Measurements from ENCODE around the gene PBLD.
"Not testable (repeated sequence)": the region's sequence is repeated elsewhere in the genome, so short reads cannot be mapped to it uniquely, and the experiment has no call there.

Gene PBLD

DNA sequence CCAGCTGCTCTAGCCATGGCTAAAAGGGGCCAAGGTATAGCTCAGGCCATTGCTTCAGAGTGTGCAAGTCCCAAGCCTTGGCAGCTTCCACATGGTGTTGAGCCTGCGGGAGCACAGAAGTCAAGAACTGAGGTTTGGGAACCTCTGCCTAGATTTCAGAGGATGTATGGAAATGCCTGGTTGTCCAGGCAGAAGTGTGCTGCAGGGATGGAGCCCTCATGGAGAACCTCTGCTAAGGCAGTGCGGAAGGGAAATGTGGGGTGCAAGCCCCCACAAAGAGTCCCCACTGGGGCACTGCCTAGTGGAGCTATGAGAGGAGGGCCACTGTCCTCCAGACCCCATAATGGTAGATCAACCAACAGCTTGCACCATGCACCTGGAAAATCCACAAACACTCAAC is 54.9 kb downstream of the PBLD start:
- not testable (repeated sequence) for DNase-seq

DNA sequence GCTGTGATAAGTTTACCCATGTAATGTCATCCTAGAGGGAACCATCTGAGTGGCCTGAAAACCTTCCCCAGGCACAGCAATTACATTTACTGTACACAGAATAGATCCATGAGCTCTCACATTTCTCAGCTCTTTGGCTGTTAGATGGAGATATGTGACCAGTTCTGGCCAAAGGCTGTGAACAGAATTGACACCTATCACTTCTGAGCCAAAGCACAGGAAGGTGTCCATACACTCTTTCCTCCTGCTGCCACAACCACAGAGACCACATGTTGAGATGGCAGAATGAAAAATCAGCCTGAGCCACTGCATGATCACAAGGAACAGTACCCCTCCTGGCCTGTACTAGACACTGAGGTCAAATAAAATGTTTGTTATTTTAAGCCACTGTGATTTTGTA is 56.5 kb downstream of the PBLD start:
- no peak for DNase-seq

DNA sequence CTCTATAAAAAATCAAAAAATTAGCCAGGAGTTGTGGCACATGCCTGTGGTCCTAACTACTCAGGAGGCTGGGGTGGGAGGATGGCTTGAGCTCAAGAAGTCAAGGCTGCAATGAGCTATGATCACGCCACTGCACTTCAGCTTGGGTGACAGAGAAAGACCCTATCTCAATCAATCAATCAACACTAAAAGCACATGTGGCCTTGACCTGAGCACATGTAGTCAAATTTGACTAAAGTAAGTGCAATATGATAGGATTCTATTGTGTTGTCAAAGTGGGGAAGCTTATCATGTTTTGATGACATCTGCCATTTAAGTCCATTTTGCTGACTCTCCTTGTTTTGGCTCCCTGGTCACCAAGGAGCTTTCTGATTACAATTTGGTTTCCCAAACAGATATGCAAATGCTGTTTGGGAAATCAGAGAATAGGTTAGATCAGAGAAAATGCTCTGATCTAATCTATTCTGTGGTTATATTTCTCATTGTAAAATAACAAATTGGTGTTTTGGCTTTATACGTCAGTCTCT is 57.1 kb downstream of the PBLD start:
- no peak for DNase-seq

DNA sequence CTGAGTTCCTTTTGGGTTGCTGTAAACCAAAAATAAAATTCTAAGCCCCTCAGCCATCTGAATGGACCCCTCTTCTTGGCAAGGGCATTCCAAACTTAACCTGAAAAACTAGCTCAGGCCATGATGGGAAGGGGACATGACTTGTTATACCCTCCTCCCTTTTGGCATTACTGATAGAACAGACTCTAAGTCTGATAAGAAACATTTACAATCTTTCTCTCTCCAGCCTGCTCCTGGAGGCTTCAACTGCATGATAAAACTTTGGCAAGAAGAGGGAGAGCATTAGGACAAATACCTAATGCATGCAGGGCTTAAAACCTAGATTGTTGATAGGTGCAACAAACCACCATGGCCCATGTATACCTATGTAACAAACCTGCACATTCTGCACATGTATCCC is 59.9 kb downstream of the PBLD start:
- no peak for DNase-seq

DNA sequence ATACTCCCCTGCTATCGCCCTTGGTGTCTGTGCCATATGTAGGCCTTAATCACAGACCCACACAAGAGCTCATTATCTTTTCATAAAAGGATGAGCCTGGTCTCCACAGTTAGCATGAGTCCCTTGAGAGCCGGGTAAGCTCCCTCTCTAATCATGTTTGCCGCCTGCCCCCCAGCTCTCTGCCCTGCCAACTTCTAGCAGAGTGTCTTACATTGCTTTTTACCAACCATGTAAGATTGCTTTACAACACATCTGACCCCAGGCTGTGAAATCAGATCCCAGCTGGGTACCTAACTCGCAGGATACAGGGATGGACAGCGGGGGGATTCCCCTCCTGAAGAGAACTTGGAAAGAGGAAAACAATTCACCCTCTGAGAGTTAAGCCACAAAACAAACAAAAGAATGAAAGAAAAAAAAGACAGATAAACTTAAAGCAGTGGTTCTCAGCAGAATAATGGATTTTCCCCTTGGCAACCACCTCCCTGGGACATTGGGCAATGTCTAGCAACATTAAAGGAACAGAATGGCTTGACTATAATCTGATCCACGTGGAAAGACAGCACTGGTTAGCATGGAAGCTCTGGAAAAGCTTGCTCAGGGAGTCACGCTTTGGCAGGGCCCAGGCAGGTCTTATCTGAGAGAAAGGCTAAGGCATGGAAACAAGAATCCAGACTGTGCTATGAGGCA is 61.4 kb downstream of the PBLD start:
- DNase-seq = no peak

DNA sequence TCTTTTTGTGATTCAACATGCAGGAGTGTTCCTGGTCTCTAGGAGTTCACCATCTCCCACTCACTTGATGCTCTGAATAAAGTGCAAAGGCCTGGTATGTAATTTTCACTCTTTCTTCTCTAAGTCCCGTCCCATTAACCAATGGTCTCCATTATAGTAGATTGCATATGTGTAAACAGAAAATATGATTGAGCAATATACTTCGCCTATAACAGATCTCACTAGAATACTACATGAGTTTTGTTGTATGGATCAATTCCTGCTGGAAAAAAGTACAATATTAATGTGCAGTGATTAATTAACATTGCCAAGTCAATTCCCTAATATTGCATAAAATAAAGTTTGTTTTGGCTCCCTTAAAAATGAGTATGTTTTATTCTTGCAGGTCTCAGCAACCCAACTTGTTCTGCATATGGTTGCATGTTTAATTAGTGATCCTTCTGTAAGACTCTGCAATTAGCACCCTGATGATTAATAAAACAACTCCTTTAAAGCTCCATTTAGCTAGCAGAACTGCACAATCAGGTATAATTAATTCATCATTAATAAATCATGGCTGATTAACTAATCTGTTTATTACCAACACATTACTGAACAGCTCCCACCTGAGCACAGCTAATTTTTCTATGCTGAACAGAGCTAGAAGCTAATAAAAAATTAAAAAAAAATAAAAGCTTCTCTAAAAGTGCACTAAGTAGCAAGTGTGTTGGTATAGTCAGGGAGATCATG is 63.0 kb downstream of the PBLD start:
- no peak for DNase-seq

DNA sequence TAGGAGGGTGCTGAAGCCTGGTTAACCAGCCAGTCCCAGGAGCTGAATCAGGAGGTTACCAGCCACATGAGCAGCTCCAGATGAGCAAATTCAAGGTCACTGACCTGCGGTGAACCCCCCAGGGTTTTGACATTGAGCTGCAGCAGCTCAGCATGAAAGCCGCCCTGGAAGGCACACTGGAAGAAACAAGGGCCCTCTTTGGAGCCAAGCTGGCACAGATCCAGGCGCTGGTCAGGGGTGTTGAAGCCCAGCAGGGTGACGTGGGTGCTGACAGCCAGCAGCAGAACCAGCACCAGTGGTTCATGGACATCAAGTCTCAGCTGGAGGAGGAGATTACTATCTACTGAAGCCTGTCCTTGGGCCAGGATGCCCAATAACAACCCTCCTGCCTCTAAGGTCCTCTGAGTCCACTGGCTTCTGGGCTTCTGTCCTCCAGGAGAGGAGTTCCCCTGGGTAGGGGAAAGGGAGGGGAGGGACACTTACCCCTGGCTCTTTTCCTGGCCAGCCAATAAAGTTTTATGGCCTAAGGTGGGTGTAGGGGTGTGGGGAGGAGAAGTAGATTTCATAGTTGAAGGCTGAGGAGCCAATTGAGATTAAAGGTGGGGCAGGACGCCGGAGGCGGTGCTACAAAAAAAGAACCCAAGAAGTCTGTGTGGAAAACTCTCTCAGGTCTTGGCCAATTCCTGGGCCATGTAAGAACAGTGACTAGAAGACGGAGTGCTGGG is 71.4 kb downstream of the PBLD start:
- no peak for DNase-seq

DNA sequence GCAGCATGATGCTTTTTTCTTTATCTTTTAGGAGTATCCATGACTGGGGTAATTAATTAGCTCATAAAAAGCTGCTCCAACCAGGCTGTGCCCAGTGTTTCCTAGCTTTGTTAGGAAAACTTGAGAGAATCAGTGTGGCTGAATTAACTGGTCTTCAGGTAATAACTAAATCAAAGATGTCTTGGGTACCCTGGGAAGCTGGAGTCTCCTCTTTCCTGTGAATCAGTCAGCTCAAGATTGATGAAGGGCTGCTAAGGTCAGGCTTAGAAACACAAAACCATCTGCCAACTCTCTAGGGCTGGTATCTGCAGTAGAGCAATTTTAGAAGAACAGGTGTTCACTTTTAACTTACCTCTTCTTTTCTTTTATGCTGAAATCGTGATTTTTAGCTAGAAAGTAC is 79.4 kb downstream of the PBLD start:
- DNase-seq = no peak

DNA sequence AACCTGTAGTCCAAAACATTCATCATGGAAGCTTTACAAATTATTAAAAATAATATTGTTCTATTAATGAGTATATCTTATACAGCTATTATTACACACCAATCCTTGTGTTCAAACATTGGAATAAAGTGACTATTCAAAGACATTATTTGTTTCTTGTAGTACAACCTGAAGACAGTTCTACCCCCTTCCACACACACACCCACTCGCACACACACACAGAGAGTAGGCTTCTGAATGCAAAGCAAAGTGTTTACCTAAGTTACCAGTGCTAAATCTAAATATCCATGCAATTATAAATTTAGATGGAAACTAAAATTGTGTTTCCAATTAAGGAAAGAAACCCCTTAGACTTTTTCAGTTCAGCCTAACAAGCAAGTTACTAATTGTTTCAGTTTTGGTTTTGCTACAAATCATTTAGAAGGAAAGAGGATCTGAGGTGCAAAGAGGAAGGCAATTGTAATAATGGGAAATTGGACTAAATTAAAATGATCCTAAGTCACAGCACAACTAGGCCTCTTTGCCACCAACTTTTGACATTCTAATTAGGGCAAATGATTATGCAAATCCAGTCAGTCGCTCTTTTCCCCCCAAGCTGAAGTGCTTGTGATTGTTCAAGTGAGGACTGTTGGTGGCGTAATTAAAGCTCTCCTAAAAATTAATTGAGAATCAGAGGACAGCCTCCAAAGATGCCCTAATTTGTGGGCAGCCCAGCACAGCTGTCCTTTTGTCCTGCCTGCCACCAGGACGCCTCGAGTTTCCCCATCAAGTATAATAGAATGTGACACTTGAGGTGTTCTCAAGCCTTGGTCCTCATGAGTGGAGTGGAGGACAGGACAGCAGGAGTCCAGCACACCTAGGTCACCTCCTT is 80.9 kb downstream of the PBLD start:
- no peak for DNase-seq

DNA sequence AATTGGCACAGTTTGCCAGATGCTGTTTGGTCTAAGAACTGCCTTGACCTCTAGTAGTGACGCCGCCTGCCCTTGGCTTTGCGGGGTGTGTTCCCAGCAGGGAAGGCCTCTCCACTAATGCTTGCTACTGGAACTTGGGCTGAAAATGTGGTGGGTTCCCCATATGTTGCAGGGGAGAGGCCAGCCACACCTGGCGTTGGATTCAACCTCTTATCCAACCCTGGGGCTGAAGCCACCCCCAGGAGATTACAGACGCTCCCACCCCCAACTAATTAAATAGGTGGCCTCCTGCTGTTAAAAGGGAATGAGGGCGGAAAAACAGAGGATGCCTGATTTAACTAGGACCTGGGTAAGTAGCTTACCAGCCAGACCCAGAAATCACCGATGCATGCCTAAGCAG is 81.6 kb downstream of the PBLD start:
- no peak for DNase-seq

DNA sequence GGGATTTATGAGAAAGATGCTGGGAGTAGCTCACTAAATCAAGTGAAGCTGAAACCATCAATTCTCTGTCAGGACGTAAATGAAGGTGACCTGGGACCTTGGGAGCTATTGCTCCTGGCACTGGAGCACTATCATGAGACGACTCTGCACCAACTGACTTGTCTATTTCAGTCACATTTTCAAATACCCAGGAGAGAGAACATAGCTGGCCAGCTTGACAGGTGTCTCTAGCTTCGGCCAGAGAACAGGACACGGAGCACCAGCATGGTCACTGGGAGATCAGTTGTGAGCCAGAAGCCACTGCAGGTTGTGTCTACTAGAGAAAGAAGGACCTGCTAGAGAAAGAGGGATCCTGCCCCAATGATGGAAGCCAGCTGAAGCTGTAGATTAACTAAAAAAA is 83.4 kb downstream of the PBLD start:
- no peak for DNase-seq

DNA sequence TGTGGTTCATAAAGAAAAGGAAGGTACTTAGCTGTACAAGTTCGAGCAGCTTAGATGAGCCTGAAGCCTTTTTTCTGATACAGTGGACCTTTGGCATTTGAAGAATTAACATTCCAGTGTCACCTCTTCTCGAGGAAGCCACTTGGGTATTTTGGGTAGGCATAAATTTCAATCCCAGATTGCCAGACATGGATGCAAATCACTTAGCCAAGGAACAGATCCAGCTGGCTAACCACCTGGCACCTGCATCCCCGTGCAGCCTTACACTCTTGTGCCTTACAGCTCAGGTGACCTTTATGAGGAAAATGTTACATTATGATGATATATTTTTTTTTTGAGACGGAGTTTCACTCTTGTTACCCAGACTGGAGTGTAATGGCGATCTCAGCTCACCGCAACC is 84.8 kb downstream of the PBLD start:
- DNase-seq = no peak

DNA sequence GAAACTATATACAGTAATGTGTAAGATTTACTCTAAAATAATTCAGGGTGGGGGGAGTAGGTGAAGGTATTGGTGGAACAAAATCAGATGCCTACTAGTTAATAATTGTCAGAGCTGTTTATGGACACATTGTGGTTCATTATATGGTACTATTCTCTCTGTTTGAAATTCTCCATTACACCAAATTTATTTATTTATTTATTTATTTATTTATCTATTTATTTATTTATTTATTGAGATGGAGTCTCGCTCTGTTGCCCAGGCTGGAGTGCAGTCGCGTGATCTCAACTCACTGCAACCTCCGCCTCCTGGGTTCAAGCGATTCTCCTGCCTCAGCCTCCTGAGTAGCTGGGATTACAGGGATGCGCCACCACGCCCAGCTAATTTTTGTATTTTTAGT is 86.3 kb downstream of the PBLD start:
- not testable (repeated sequence) for DNase-seq

DNA sequence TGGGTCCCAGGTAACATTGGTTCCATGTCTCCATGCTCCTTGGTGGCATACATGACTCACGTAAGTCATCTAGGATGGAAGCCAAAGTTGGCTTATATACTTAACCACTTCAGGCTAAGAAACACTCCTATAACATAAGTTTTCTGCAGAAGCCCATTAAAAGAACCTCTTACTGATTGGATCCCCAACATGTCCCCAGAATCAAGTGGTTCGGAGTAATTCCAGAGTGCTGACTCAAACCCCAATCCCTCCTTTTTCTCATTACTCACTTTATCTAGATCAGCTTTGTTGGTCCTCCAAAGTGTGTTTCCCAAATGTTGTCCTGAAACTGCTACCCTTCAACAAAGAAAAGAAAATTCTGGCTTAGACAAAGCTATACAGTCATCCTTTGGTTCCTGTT is 90.7 kb downstream of the PBLD start:
- no peak for DNase-seq

DNA sequence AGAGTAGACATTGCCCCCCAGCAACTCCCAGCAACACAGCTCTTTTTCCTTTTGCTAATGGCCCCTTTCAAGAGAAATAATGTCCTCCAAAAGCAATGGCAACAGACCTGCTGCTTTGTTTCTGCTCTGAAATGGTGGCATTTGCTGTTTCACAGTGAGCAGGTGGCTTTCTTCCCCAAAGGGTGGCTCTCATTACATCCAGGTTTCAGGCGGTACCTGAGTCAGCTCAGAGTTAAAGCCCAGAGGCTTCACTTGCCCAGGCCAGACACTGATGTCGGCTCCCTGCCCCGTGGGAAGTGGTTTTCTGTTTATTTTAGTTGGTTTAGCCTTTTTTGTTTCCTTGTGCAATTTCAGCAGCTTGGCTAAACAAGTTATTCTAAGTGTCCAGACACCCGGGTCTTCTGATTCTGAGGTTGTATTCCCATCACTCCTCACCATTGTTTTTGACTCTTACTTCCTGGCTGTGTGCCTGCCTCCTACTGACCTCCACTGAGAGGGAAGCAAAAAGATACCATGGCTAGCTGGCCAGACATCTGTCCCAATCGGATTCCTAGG is 93.1 kb downstream of the PBLD start:
- no peak for DNase-seq

DNA sequence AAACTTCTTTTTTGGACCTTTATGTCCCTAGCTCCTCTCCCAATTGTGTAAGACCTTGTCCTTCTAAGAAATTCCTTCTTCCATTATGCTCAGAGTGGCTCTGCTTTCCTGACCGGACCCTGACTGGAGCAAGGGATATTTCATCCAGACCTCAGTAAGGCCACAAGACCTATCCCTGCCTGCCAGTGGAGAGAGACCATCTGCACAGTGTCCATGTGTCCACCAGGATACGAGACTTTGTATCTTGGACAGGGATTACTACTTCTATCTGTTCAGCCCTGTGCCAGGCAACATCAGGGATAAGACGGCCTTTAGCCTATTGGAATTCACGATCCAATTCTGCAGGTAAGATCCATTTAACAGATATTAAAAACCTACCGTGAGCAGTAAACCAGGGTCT is 93.7 kb downstream of the PBLD start:
- DNase-seq = no peak

DNA sequence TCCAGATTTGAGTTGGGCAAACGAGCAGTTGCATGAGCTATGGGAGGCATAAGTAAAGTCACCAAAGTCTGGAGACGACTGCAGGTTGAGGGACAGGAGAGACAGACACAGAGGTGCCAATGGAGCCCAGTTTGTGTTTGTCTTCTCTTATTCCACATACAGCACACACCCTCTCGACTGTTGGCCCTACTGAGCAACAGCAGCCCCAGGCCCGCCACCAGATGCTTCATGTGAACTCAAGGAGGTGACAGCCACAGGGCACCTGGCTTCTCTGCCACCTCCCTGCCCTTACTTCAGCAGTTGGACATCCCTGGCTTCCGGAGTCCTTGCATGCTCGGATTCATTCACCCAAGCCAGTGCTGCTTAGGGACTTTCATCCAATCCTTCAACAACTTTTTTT is 94.4 kb downstream of the PBLD start:
- DNase-seq = no peak

DNA sequence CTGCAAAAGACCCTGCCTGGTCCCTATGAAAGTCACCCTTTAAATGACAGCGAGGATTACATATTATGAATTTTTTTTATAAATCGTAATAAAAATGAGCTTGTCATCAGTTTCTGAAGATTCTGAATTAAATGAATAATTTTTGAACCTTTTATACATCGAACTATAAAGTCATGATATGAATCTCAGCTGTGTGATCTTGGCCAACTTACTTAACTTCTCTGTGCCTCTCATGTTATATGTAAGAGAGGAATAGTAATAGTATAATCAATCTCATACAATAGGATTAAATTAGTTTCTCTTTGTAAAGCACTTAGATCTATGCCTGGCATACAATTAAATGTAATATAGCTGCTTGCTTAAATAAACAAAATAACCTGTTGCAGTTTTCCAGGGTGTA is 95.6 kb downstream of the PBLD start:
- no peak for DNase-seq

DNA sequence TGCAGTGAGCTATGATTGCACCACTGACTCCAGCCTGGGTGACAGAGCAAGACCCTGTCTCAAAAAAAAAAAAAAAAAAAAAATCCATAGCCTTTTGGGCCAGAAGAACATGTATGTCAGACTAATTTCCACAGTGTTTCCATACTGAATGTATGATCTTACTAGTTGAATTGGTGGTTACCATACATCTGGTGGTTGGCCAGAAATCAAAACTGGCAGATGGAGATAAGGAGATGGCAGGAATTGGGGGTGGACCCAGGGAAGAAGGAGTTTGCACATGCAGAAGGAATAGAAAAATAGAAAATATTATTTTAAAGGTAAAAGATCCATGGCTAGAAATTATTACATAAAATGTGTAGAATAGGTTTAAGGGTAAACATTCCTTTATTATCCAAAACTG is 97.1 kb downstream of the PBLD start:
- DNase-seq = no peak

DNA sequence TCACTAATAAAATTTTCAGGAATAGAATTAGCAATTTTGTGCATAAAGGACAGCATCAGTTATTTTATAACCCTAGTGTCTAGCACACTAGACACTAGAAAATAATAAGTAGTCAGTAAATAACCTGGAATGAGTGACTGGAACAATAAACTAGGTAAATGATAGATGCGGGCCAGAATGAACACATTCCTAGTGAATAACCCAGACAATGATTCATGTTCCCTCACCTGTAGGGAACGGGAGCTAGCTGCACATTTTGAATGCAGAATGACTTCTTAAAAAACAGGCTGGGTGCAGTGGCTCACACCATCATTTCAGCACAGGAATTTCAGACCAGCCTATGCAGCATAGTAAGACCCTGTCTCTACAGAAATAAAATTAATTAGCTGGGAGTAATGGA is 97.6 kb downstream of the PBLD start:
- DNase-seq = no peak

DNA sequence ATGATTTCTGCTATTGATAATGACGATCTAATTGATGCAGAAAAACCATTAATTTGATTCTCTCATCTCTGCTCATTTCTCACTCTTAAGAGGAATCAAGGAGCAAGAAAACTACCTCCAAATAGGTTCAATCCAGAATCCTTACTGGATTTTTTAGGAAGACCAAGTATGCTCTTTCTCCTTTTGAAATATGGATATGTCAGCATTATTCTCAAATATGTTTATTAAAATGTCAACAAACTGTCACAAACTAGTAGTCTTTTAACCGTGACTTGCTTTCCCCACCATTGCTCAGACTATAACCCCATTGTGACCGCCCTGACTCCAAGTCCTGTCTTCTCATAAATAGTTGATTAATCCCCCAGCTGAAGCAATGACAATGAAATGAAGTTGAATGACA is 99.7 kb downstream of the PBLD start:
- no peak for DNase-seq
